B cell (primary cell): ENCODE measurements around the gene RPS25. TPM values are rescaled to one million over a fixed set of nuclear protein-coding genes. Genes with fewer than 3 reads are reported as not detected.

Experiments
- ATAC-seq: fragments of 200-7000 bp; cut with Tn5 transposase; one replicate; pipeline ENCODE4 v1.10.0; 2021; ENCODE audit warnings: low read depth, mild to moderate bottlenecking, moderate number of reproducible peaks, moderate library complexity
- CTCF ChIA-PET: fragments of 350-600 bp; sonication (Branson Sonifier 250); formaldehyde crosslinking; loops from one replicate; lab custom pipeline; 2021; ENCODE audit warnings: antibody characterized with exemption, inconsistent platforms; lab: Charles Lee
- POLR2A ChIA-PET: fragments of 350-600 bp; sonication (Branson Sonifier 250); formaldehyde crosslinking; loops from one replicate; lab custom pipeline; 2021; ENCODE audit warnings: antibody characterized with exemption; lab: Charles Lee
- DNase-seq: peaks from one replicate; pipeline ENCODE4 v3.0.0; 2013
- H2AFZ ChIP-seq: 2 replicates; pipeline ENCODE4 v1.6.1; 2012; ENCODE audit warnings: mild to moderate bottlenecking, low read depth, low read length; ENCODE audit not compliant: insufficient read depth, poor library complexity, severe bottlenecking
- H3K27ac ChIP-seq, 2 donors: 1 replicate in 1 of 2; 2 replicates in 1 of 2; pipeline ENCODE4 v1.5.1; 2012 to 2013; ENCODE audit warnings: low read length in 2 of 2, mild to moderate bottlenecking in 2 of 2, moderate library complexity in 1 of 2
- H3K27me3 ChIP-seq, 4 experiments: fragments of 200-600 bp in 1 of 4; sonication (generic) in 1 of 4; replicated peaks in 1 of 4; 1 replicate in 2 of 4; 2 replicates in 2 of 4; pipeline versions ENCODE4 v1.6.1 to v1.7.0; 2013 to 2016; ENCODE audit warnings: low read length in 3 of 4, mild to moderate bottlenecking in 2 of 4, mixed read lengths in 1 of 4, moderate library complexity in 1 of 4; ENCODE audit not compliant: insufficient read depth in 4 of 4, control insufficient read depth in 3 of 4; ENCODE audit errors: control extremely low read depth in 1 of 4
- H3K36me3 ChIP-seq, 2 experiments: replicated peaks in 1 of 2; 1 replicate in 1 of 2; 2 replicates in 1 of 2; pipeline versions ENCODE4 v1.6.1 to v1.7.1; 2013; ENCODE audit warnings: low read length in 1 of 2; ENCODE audit not compliant: insufficient read depth in 2 of 2, control insufficient read depth in 1 of 2; ENCODE audit errors: control extremely low read depth in 1 of 2, extremely low read depth in 1 of 2
- H3K4me1 ChIP-seq, 2 donors: fragments of 200-600 bp in 1 of 2; sonication (generic) in 1 of 2; 1 replicate in 1 of 2; 2 replicates in 1 of 2; pipeline versions ENCODE4 v1.5.1 to v1.6.1; 2013 to 2017; ENCODE audit warnings: low read length in 2 of 2; ENCODE audit not compliant: control insufficient read depth in 2 of 2, insufficient read depth in 2 of 2
- H3K4me2 ChIP-seq: replicated peaks from 2 replicates; pipeline ENCODE3; 2012; ENCODE audit warnings: mild to moderate bottlenecking, low read depth, low read length; ENCODE audit not compliant: poor library complexity, severe bottlenecking
- H3K4me3 ChIP-seq, 5 experiments: fragments of 200-600 bp in 1 of 5; sonication (generic) in 1 of 5; 1 replicate in 3 of 5; 2 replicates in 2 of 5; pipeline versions ENCODE4 v1.5.1 to v1.7.0; 2011 to 2016; ENCODE audit warnings: low read length in 4 of 5, mild to moderate bottlenecking in 4 of 5, low read depth in 2 of 5, control low read depth in 1 of 5, moderate library complexity in 1 of 5; ENCODE audit not compliant: insufficient read depth in 1 of 5; ENCODE audit errors: control extremely low read depth in 1 of 5, extremely low read depth in 1 of 5
- H3K79me2 ChIP-seq: fragments of 200-600 bp; sonication (generic); one replicate; pipeline ENCODE4 v1.6.0; 2016; ENCODE audit warnings: low read length; ENCODE audit not compliant: control insufficient read depth, insufficient read depth
- H3K9ac ChIP-seq: fragments of 200-600 bp; sonication (generic); 2 replicates; pipeline ENCODE4 v1.6.1; 2017; ENCODE audit warnings: mild to moderate bottlenecking, low read length, moderate library complexity
- H3K9me3 ChIP-seq, 3 donors: one replicate each; pipeline versions ENCODE4 v1.6.1 to v1.7.1; 2013; ENCODE audit warnings: low read length in 2 of 3; ENCODE audit not compliant: control insufficient read depth in 2 of 3, insufficient read depth in 1 of 3; ENCODE audit errors: control extremely low read depth in 1 of 3
- H4K20me1 ChIP-seq: 2 replicates; pipeline ENCODE4 v1.6.0; 2012; ENCODE audit warnings: mild to moderate bottlenecking, low read length; ENCODE audit not compliant: insufficient read depth, control insufficient read depth, poor library complexity, severe bottlenecking
- H3K27ac Mint-ChIP-seq: one replicate; pipeline ENCODE4 v1.8.0; 2021; ENCODE audit warnings: mixed read lengths
- H3K27me3 Mint-ChIP-seq: one replicate; pipeline ENCODE4 v1.8.0; 2021; ENCODE audit warnings: mixed read lengths
- H3K4me1 Mint-ChIP-seq: one replicate; pipeline ENCODE4 v1.8.0; 2021; ENCODE audit warnings: mixed read lengths
- H3K4me3 Mint-ChIP-seq: one replicate; pipeline ENCODE4 v1.8.0; 2021; ENCODE audit warnings: mixed read lengths
- H3K9me3 Mint-ChIP-seq: one replicate; pipeline ENCODE4 v1.8.0; 2022; ENCODE audit warnings: mixed read lengths; ENCODE audit not compliant: insufficient read depth
- EZH2 ChIP-seq: IDR thresholded peaks from 2 replicates; pipeline ENCODE4 v1.6.1; 2012; ENCODE audit warnings: borderline replicate concordance, low read depth, mild to moderate bottlenecking, moderate library complexity, low read length; ENCODE audit not compliant: insufficient read depth, poor library complexity, severe bottlenecking
- WGBS: methylation state at CpG from one replicate; pipeline ENCODE4 v1.1.5; 2013; ENCODE audit warnings: missing lambda C conversion rate; ENCODE audit not compliant: insufficient coverage; 5-methylcytosine and 5-hydroxymethylcytosine counted together
- intact Hi-C: fragments of 100-400 bp; cut with micrococcal nuclease; formaldehyde crosslinking; loops from one replicate; pipeline ENCODE4 v1.10.0; 2022
- polyA plus RNA-seq: library from polyadenylated mRNA; depleted of rRNA; stranded (reverse); fragments of >200 nt; gene quantifications from 2 replicates; pipeline ENCODE4 v1.2.3, GENCODE V29; 2012
- total RNA-seq, 2 donors: library from RNA; stranded (reverse); fragments of 120-200 nt in 1 of 2; gene quantifications; 1 replicate in 1 of 2; 2 replicates in 1 of 2; pipeline versions ENCODE4 v1.2.3 to v1.2.4, GENCODE V29; 2013 to 2022
- TF ChIP-seq, protein P1 (sequence below): fragments of 200-600 bp; IDR thresholded peaks from one replicate; pipeline ENCODE4 v1.8.0; 2022; ENCODE audit warnings: antibody characterized with exemption, mild to moderate bottlenecking

The RPS25 gene
- total and polyA plus RNA-seq, 2 donors (not counting 1 experiment from before 2014, with no cell fraction given) = 1,823 to 2,003 TPM

DNA sequence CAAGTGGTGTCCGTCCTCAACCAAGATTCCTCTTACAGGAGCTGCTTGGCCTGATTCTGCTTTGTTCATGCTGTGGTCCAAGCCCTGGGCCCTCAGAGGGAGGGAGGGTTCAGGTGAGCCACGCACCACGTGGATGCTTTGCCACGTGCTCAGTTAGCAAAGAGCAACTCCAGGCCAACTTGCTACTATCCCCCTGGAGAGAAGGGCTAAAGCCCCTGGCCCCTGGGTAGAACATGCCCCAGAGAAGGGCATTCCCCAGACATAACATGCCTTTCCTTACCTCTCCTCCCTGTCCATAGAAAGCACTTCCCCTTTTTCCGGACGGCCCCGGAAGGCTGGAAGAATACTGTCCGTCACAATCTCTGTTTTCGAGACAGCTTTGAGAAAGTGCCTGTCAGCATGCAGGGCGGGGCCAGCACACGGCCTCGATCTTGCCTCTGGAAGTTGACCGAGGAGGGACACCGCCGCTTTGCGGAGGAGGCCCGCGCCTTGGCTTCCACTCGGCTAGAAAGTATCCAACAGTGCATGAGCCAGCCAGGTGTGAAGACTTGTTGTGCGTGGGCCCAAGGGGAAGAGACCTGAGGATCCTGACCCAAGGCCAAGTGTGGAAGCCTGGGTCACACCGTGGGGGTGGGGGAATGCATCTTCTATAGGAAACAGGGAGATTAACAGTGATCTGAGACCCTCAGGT, 37.8 kb downstream of the RPS25 start:
- Histone ChIP-seq H3K36me3 (no peaks in the 10 kb centered on the region), H3K4me3 (no peak overlapping the region), H3K79me2 (no peaks in the 10 kb centered on the region), H3K4me2 (no peak overlapping the region), H3K27me3 (peaks cover 0 to 21% (median 4%) of the 10 kb centered on the region in 4 experiments), H3K27ac (no peak overlapping the region), H3K4me1 (no peaks in the 10 kb centered on the region), H3K9me3 (no peaks in the 10 kb centered on the region), H3K9ac (no peak overlapping the region), H4K20me1 (no peaks in the 10 kb centered on the region), H2AFZ (no peak overlapping the region)
- H3K27ac Mint-ChIP-seq = no peak overlapping the region
- POLR2A ChIA-PET = no interaction called here
- ATAC-seq (no peak), DNase-seq (no peak)
- H3K9me3 Mint-ChIP-seq = no peaks in the 10 kb centered on the region
- H3K27me3 Mint-ChIP-seq = peaks cover 26% of the 10 kb centered on the region
- no peaks in the 10 kb centered on the region for H3K4me1 Mint-ChIP-seq
- WGBS = 61% methylated on average over 16 of the region's 21 CpGs
- CTCF ChIA-PET = no interaction called here
- intact Hi-C loops = no loop called here
- no peak overlapping the region for H3K4me3 Mint-ChIP-seq
- TF ChIP-seq, protein P1, sequence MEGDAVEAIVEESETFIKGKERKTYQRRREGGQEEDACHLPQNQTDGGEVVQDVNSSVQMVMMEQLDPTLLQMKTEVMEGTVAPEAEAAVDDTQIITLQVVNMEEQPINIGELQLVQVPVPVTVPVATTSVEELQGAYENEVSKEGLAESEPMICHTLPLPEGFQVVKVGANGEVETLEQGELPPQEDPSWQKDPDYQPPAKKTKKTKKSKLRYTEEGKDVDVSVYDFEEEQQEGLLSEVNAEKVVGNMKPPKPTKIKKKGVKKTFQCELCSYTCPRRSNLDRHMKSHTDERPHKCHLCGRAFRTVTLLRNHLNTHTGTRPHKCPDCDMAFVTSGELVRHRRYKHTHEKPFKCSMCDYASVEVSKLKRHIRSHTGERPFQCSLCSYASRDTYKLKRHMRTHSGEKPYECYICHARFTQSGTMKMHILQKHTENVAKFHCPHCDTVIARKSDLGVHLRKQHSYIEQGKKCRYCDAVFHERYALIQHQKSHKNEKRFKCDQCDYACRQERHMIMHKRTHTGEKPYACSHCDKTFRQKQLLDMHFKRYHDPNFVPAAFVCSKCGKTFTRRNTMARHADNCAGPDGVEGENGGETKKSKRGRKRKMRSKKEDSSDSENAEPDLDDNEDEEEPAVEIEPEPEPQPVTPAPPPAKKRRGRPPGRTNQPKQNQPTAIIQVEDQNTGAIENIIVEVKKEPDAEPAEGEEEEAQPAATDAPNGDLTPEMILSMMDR = no peak
- TF ChIP-seq EZH2 = no peak

DNA sequence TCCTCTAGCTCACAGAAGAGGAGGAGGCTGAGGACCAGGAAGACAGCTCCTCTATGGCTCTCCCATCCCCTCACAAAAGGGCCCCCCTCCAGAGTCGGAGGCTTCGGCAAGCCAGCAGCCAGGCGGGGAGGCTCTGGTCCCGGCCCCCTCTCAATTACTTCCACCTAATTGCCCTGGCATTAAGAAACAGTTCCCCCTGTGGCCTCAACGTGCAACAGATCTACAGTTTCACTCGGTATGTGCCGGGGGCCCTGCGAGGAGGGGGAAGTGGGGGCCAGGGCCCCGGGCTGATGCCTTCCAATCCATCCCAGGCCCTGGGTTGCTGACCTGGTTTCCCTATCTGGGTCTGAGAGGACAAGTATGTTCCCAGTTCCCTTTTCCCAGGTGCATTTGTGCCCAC, 38.7 kb downstream of the RPS25 start:
- Histone ChIP-seq H3K79me2 (no peaks in the 10 kb centered on the region), H3K4me1 (no peaks in the 10 kb centered on the region), H3K27me3 (peaks cover 0 to 27% (median 4%) of the 10 kb centered on the region in 4 experiments), H3K4me3 (no peak overlapping the region), H3K4me2 (no peak overlapping the region), H3K36me3 (no peaks in the 10 kb centered on the region), H3K9ac (no peak overlapping the region), H3K27ac (no peak overlapping the region), H2AFZ (no peak overlapping the region), H4K20me1 (no peaks in the 10 kb centered on the region), H3K9me3 (no peaks in the 10 kb centered on the region)
- DNase-seq (no peak), ATAC-seq (no peak)
- H3K27ac Mint-ChIP-seq = no peak overlapping the region
- TF ChIP-seq, protein P1 = no peak
- TF ChIP-seq EZH2 = no peak
- 2% methylated on average over 5 of the region's 9 CpGs for WGBS
- intact Hi-C loops = no loop called here
- no peaks in the 10 kb centered on the region for H3K9me3 Mint-ChIP-seq
- ChIA-PET CTCF (interaction anchor here (0.5 kb wide), 1 partner anchor 1874 kb away, joined by 3 read pairs; no protein-coding TSS in a partner anchor), POLR2A (no interaction called here)
- peaks cover 33% of the 10 kb centered on the region for H3K27me3 Mint-ChIP-seq
- H3K4me1 Mint-ChIP-seq = no peaks in the 10 kb centered on the region
- H3K4me3 Mint-ChIP-seq = no peak overlapping the region
